OCI-LY7 (cell line): ENCODE measurements around the gene CLEC16A. TPM values are rescaled to one million over a fixed set of nuclear protein-coding genes. Genes with fewer than 3 reads are reported as not detected.

ENCODE experiments used
- BruUV-seq: library from RNA; stranded (reverse); fragments of 400-500 nt; replicated peaks from 2 replicates; lab custom pipeline; 2021; lab: Mats Ljungman, UMichigan
- CTCF ChIA-PET: fragments of 300-600 bp; sonication (Branson Sonifier 250); formaldehyde crosslinking; loops from one replicate; lab custom pipeline; 2022; ENCODE audit warnings: antibody characterized with exemption; ENCODE audit not compliant: unreplicated experiment; lab: Charles Lee
- POLR2A ChIA-PET: fragments of 300-600 bp; sonication (Branson Sonifier 250); formaldehyde crosslinking; loops from one replicate; lab custom pipeline; 2022; ENCODE audit warnings: antibody characterized with exemption; lab: Charles Lee
- DNase-seq: peaks from one replicate; pipeline ENCODE4 v3.0.0-alpha.2; 2015; ENCODE audit warnings: low spot score
- H2AFZ ChIP-seq: fragments of 200-600 bp; sonication (generic), shearing (Covaris generic); 2 replicates; pipeline ENCODE4 v1.6.1; 2014; ENCODE audit warnings: mild to moderate bottlenecking, antibody characterized with exemption, low read length, moderate library complexity
- H3K27ac ChIP-seq: fragments of 200-600 bp; sonication (generic); 2 replicates; pipeline ENCODE4 v1.5.1; 2014; ENCODE audit warnings: mixed run types, low read depth, mild to moderate bottlenecking, moderate library complexity, low read length, inconsistent platforms; ENCODE audit not compliant: poor library complexity, severe bottlenecking
- H3K36me3 ChIP-seq: fragments of 200-600 bp; sonication (generic); 2 replicates; pipeline ENCODE4 v1.6.1; 2014; ENCODE audit warnings: mild to moderate bottlenecking, antibody characterized with exemption, low read length, moderate library complexity, mixed read lengths; ENCODE audit not compliant: insufficient read depth
- H3K4me1 ChIP-seq: fragments of 200-600 bp; sonication (generic); 2 replicates; pipeline ENCODE4 v1.5.1; 2014; ENCODE audit warnings: mild to moderate bottlenecking, low read length; ENCODE audit not compliant: insufficient read depth, poor library complexity, severe bottlenecking
- H3K4me2 ChIP-seq: fragments of 200-600 bp; sonication (generic); 2 replicates; pipeline ENCODE4 v1.6.1; 2014; ENCODE audit warnings: mild to moderate bottlenecking, low read length
- H3K4me3 ChIP-seq: fragments of 200-600 bp; sonication (generic); 2 replicates; pipeline ENCODE4 v1.5.1; 2014; ENCODE audit warnings: mild to moderate bottlenecking, low read depth, low read length; ENCODE audit not compliant: poor library complexity, severe bottlenecking
- H3K79me2 ChIP-seq: fragments of 200-600 bp; sonication (generic); 2 replicates; pipeline ENCODE4 v1.6.1; 2016; ENCODE audit warnings: low read depth, mild to moderate bottlenecking, low read length, moderate library complexity, mixed read lengths; ENCODE audit not compliant: insufficient read depth
- H3K9me2 ChIP-seq: fragments of 200-600 bp; sonication (generic); 2 replicates; pipeline ENCODE4 v1.6.1; 2016; ENCODE audit warnings: mild to moderate bottlenecking, low read length, mixed read lengths; ENCODE audit not compliant: insufficient read depth
- H3K9me3 ChIP-seq: fragments of 200-600 bp; sonication (generic); 2 replicates; pipeline ENCODE4 v1.6.1; 2014; ENCODE audit warnings: mild to moderate bottlenecking, mixed run types, low read length, mixed read lengths
- H4K20me1 ChIP-seq: fragments of 200-600 bp; sonication (generic); 2 replicates; pipeline ENCODE4 v1.6.1; 2014; ENCODE audit warnings: mild to moderate bottlenecking, antibody characterized with exemption, low read length, moderate library complexity, mixed read lengths; ENCODE audit not compliant: insufficient read depth
- CTCF ChIP-seq: fragments of 200-600 bp; sonication (generic); conservative IDR thresholded peaks from 2 replicates; pipeline ENCODE4 v1.5.1; 2014; ENCODE audit warnings: mild to moderate bottlenecking, antibody characterized with exemption, low read length, moderate library complexity, mixed read lengths
- EZH2phosphoT487 ChIP-seq: fragments of 200-600 bp; sonication (generic); IDR thresholded peaks from 2 replicates; pipeline ENCODE4 v1.6.1; 2018; ENCODE audit warnings: low read depth, borderline replicate concordance, mild to moderate bottlenecking, mixed run types, antibody characterized with exemption, low read length, moderate library complexity, mixed read lengths
- intact Hi-C: fragments of 100-400 bp; cut with micrococcal nuclease; formaldehyde crosslinking; loops from one replicate; pipeline ENCODE4 v1.10.0; 2022; ENCODE audit not compliant: unreplicated experiment
- total RNA-seq, 2 experiments: library from RNA; depleted of rRNA in 1 of 2; stranded (reverse); fragments of >200 nt in 1 of 2; shearing (Covaris generic) in 1 of 2; gene quantifications; 2 replicates each; pipeline ENCODE4 v1.2.3, GENCODE V29; 2014 to 2022

Gene CLEC16A
- total RNA-seq, 2 experiments from 2014 or later = 26.2 to 50.9 TPM

GRCh38 chr16:11138022-11138768 is 193.8 kb downstream of the CLEC16A start:
- Histone ChIP-seq H3K4me3 (no peak overlapping the region), H4K20me1 (no peaks in the 10 kb centered on the region), H3K9me2 (no peaks in the 10 kb centered on the region), H3K4me2 (no peak overlapping the region), H3K27ac (no peak overlapping the region), H3K36me3 (peaks cover 8% of the 10 kb centered on the region; the same call in 1 of the 2 replicates), H3K4me1 (peaks cover 5% of the 10 kb centered on the region), H2AFZ (no peak overlapping the region), H3K9me3 (no peaks in the 10 kb centered on the region), H3K79me2 (no peaks in the 10 kb centered on the region)
- no TSS peak for BruUV-seq
- no peak for DNase-seq
- ChIA-PET POLR2A (no interaction called here), CTCF (no interaction called here)
- TF ChIP-seq CTCF (no peak), EZH2phosphoT487 (no peak)
- intact Hi-C loops = no loop called here

GRCh38 chr16:11138769-11139325 is 194.5 kb downstream of the CLEC16A start:
- Histone ChIP-seq H3K4me2 (no peak overlapping the region), H4K20me1 (no peaks in the 10 kb centered on the region)

More at GRCh38 chr16:11138769-11139325, 194.5 kb downstream of the CLEC16A start:
- H2AFZ ChIP-seq = no peak overlapping the region
- H3K79me2 ChIP-seq = no peaks in the 10 kb centered on the region
- peaks cover 5% of the 10 kb centered on the region for H3K4me1 ChIP-seq
- no peak for DNase-seq
- H3K4me3 ChIP-seq = no peak overlapping the region
- CTCF ChIA-PET = no interaction called here
- intact Hi-C loops = no loop called here
- POLR2A ChIA-PET = interaction anchor here (0.7 kb wide), 1 partner anchor 12 kb away, joined by 3 read pairs; no protein-coding TSS in a partner anchor
- H3K9me2 ChIP-seq = no peaks in the 10 kb centered on the region
- BruUV-seq = no TSS peak
- H3K27ac ChIP-seq = no peak overlapping the region
- no peaks in the 10 kb centered on the region for H3K9me3 ChIP-seq
- TF ChIP-seq CTCF (no peak), EZH2phosphoT487 (no peak)
- peaks cover 8% of the 10 kb centered on the region; the same call in 1 of the 2 replicates for H3K36me3 ChIP-seq
